HEK293T (cell line): ENCODE measurements around the gene MORC4.

Experiments
- CTCF ChIA-PET: fragments of 350-600 bp; formaldehyde crosslinking; extraction: SDS; loops from one replicate; lab custom pipeline; 2021; ENCODE audit warnings: antibody characterized with exemption, inconsistent platforms; lab: Yijun Ruan, JAX
- POLR2A ChIA-PET: fragments of 350-600 bp; formaldehyde crosslinking; extraction: SDS; loops from one replicate; lab custom pipeline; 2020; ENCODE audit warnings: antibody characterized with exemption, inconsistent platforms; lab: Yijun Ruan, JAX
- DNase-seq: peaks from one replicate; pipeline ENCODE4 v3.0.0; 2012; ENCODE audit warnings: mixed read lengths; ENCODE audit errors: extremely low spot score
- ARNT ChIP-seq: fragments of 450-650 bp; IDR thresholded peaks from 2 replicates; pipeline ENCODE4 v1.6.1; 2017; ENCODE audit warnings: mild to moderate bottlenecking
- BHLHE40 ChIP-seq: fragments of 450-650 bp; IDR thresholded peaks from 2 replicates; pipeline ENCODE4 v1.6.1; 2016; ENCODE audit warnings: mild to moderate bottlenecking, moderate library complexity, borderline replicate concordance
- CTBP1 ChIP-seq: fragments of 450-650 bp; IDR thresholded peaks from 2 replicates; pipeline ENCODE4 v1.6.1; 2016; ENCODE audit warnings: borderline replicate concordance
- ELF4 ChIP-seq: fragments of 450-650 bp; IDR thresholded peaks from 2 replicates; pipeline ENCODE4 v1.6.1; 2017; ENCODE audit warnings: antibody characterized with exemption
- FOXA1 ChIP-seq: fragments of 450-650 bp; IDR thresholded peaks from 2 replicates; pipeline ENCODE4 v1.6.1; 2016; ENCODE audit warnings: mild to moderate bottlenecking
- FOXK2 ChIP-seq: fragments of 450-650 bp; IDR thresholded peaks from 2 replicates; pipeline ENCODE4 v1.6.1; 2016; ENCODE audit warnings: mild to moderate bottlenecking
- FOXM1 ChIP-seq: fragments of 450-650 bp; IDR thresholded peaks from 2 replicates; pipeline ENCODE4 v1.6.1; 2017; ENCODE audit warnings: mild to moderate bottlenecking, borderline replicate concordance
- HDGF ChIP-seq: fragments of 450-650 bp; IDR thresholded peaks from 2 replicates; pipeline ENCODE4 v1.6.1; 2017; ENCODE audit warnings: antibody characterized with exemption, borderline replicate concordance
- L3MBTL2 ChIP-seq: fragments of 450-650 bp; conservative IDR thresholded peaks from 2 replicates; pipeline ENCODE4 v1.6.1; 2016; ENCODE audit warnings: mild to moderate bottlenecking
- LEF1 ChIP-seq: fragments of 450-650 bp; IDR thresholded peaks from 2 replicates; pipeline ENCODE4 v1.6.1; 2017; ENCODE audit warnings: mild to moderate bottlenecking, borderline replicate concordance
- NFRKB ChIP-seq: fragments of 450-650 bp; IDR thresholded peaks from 2 replicates; pipeline ENCODE4 v1.6.1; 2016; ENCODE audit warnings: mild to moderate bottlenecking, moderate library complexity
- PKNOX1 ChIP-seq: fragments of 450-650 bp; IDR thresholded peaks from 2 replicates; pipeline ENCODE4 v1.6.1; 2016
- SP1 ChIP-seq: fragments of 450-650 bp; IDR thresholded peaks from 2 replicates; pipeline ENCODE4 v1.6.1; 2017
- SUZ12 ChIP-seq: fragments of 450-650 bp; IDR thresholded peaks from 2 replicates; pipeline ENCODE4 v1.6.1; 2016; ENCODE audit warnings: mild to moderate bottlenecking
- TARDBP ChIP-seq: fragments of 450-650 bp; IDR thresholded peaks from 2 replicates; pipeline ENCODE4 v1.6.1; 2016
- ZNF384 ChIP-seq: fragments of 450-650 bp; IDR thresholded peaks from 2 replicates; pipeline ENCODE4 v1.6.1; 2016

The MORC4 gene

GRCh38 chrX:106939566-106939965, 60.4 kb downstream of the MORC4 start:
- TF ChIP-seq SUZ12 (no peak), NFRKB (no peak)
- ChIA-PET POLR2A (interaction anchor here (0.9 kb wide), 1 partner anchor 27 kb away, joined by 3 read pairs; no protein-coding TSS in a partner anchor), CTCF (no interaction called here)
- no peak for DNase-seq

GRCh38 chrX:106936246-106936645, 63.8 kb downstream of the MORC4 start:
- CTCF ChIA-PET, result no interaction called here
- TF ChIP-seq ARNT (no peak), L3MBTL2 (no peak), SP1 (no peak), SUZ12 (no peak), FOXK2 (no peak), ELF4 (no peak), CTBP1 (no peak), HDGF (no peak), NFRKB (no peak), FOXA1 (no peak), PKNOX1 (no peak), LEF1 (no peak), BHLHE40 (no peak), TARDBP (no peak), FOXM1 (no peak), ZNF384 (no peak)
- POLR2A ChIA-PET, result no interaction called here
- DNase-seq, result no peak

GRCh38 chrX:106935175-106935574, 64.8 kb downstream of the MORC4 start:
- ChIA-PET POLR2A (no interaction called here), CTCF (no interaction called here)
- DNase-seq, result no peak
- TF ChIP-seq HDGF (no peak), ARNT (no peak), FOXM1 (no peak), NFRKB (no peak), SP1 (no peak), PKNOX1 (no peak), L3MBTL2 (no peak), CTBP1 (no peak), BHLHE40 (no peak), FOXA1 (no peak), ELF4 (no peak)

- ChIA-PET POLR2A (no interaction called here), CTCF (no interaction called here)
- no peak for DNase-seq
- TF ChIP-seq ELF4 (no peak), PKNOX1 (no peak), LEF1 (no peak), FOXM1 (no peak), CTBP1 (no peak), NFRKB (no peak), TARDBP (no peak), ZNF384 (no peak), FOXK2 (no peak), HDGF (no peak), BHLHE40 (no peak), L3MBTL2 (no peak)
These were observed 66.5 kb downstream of the MORC4 start for GRCh38 chrX:106933538-106933961.

GRCh38 chrX:106932960-106933537, 67.0 kb downstream of the MORC4 start:
- TF ChIP-seq BHLHE40, result no peak
- TF ChIP-seq HDGF, result no peak
- TF ChIP-seq L3MBTL2, result no peak
- no peak for TF ChIP-seq NFRKB
- TF ChIP-seq ARNT, result no peak
- no peak for TF ChIP-seq FOXA1
- TF ChIP-seq LEF1, result no peak
- no peak for TF ChIP-seq SUZ12
- TF ChIP-seq SP1, result no peak
- TF ChIP-seq CTBP1, result no peak
- TF ChIP-seq FOXM1, result no peak
- no peak for TF ChIP-seq ELF4
- no peak for TF ChIP-seq FOXK2
- TF ChIP-seq ZNF384, result no peak
- no peak for TF ChIP-seq PKNOX1
- no peak for TF ChIP-seq TARDBP
- ChIA-PET POLR2A (no interaction called here), CTCF (interaction anchor here (1.0 kb wide), 1 partner anchor 9 kb away, joined by 4 read pairs; no protein-coding TSS in a partner anchor)
- no peak for DNase-seq

- ChIA-PET POLR2A (no interaction called here), CTCF (interaction anchor here (1.0 kb wide), 1 partner anchor 9 kb away, joined by 4 read pairs; no protein-coding TSS in a partner anchor)
- TF ChIP-seq FOXK2 (no peak), NFRKB (no peak), ZNF384 (no peak), FOXM1 (no peak), FOXA1 (no peak), SUZ12 (no peak), LEF1 (no peak), ELF4 (no peak), HDGF (no peak), BHLHE40 (no peak), ARNT (no peak), CTBP1 (no peak), PKNOX1 (no peak), SP1 (no peak), TARDBP (no peak), L3MBTL2 (no peak)
- no peak for DNase-seq
These were observed 67.5 kb downstream of the MORC4 start for GRCh38 chrX:106932492-106932923.
